Lower lobe of right lung (tissue), 2 donors: ENCODE data around the gene CPO. TPM values are rescaled to one million over a fixed set of nuclear protein-coding genes. Genes with fewer than 3 reads are reported as not detected.

ENCODE experiments used
- ATAC-seq, 2 donors: fragments of 200-7000 bp; cut with Tn5 transposase; one replicate each; pipeline ENCODE4 v1.9.1; 2020 to 2022; ENCODE audit warnings: mild to moderate bottlenecking in 2 of 2, moderate library complexity in 2 of 2
- DNase-seq: peaks from one replicate; pipeline ENCODE4 v3.0.0-alpha.2; 2020
- H3K27ac ChIP-seq: fragments of 200-600 bp; one replicate; pipeline ENCODE4 v1.8.0; 2022
- H3K27me3 ChIP-seq: fragments of 200-600 bp; one replicate; pipeline ENCODE4 v1.8.0; 2022; ENCODE audit warnings: low read depth
- H3K36me3 ChIP-seq: fragments of 200-600 bp; one replicate; pipeline ENCODE4 v1.8.0; 2022; ENCODE audit warnings: mild to moderate bottlenecking
- H3K4me1 ChIP-seq: fragments of 200-600 bp; one replicate; pipeline ENCODE4 v1.8.0; 2022
- H3K4me3 ChIP-seq: fragments of 200-600 bp; one replicate; pipeline ENCODE4 v1.8.0; 2022; ENCODE audit warnings: mild to moderate bottlenecking
- H3K9me3 ChIP-seq: fragments of 200-600 bp; one replicate; pipeline ENCODE4 v1.8.0; 2022
- intact Hi-C: fragments of 100-400 bp; cut with DNase I; formaldehyde crosslinking; loops from one replicate; pipeline ENCODE4 v1.11.0; 2022
- total RNA-seq: library from RNA; stranded (reverse); fragmentation: NEBNext Ultra II Directional; extraction: Animal tissue kit (Norgen Biotek cat#: 25700); gene quantifications from one replicate; pipeline ENCODE4 v1.2.1, GENCODE V29; 2021
- TF ChIP-seq, protein P1 (sequence below): fragments of 200-600 bp; IDR thresholded peaks from one replicate; pipeline ENCODE4 v1.8.0; 2022; ENCODE audit warnings: antibody characterized with exemption, mild to moderate bottlenecking
- donor health status: DM: no; HTN: yes; CAD: no; lungs with severe emphysema.

The CPO gene
- total RNA-seq, 1 donor from 2014 or later: not detected

DNA sequence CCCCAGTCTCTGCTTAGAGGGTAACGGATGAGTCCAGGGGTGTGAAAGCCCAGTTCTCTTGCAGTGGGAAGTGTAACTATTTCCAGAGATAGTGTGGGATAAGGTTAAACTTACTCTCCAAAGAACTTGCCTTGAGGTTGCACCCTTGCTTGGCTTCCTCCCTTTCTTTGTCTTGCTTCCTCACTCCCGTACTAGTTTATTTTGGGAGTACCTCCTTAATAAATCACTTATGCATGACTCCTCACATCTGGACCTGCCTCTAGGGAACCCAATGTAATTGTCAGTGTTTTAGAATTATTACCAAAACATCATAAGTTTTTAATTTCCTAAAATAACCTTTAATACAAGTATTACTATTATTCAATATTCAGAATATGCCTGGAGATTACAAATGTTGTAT is 35.2 kb downstream of the CPO start:
- ATAC-seq (no peak), DNase-seq (no peak)
- Histone ChIP-seq H3K27ac (no peak overlapping the region), H3K27me3 (no peaks in the 10 kb centered on the region), H3K4me1 (no peaks in the 10 kb centered on the region), H3K36me3 (no peaks in the 10 kb centered on the region), H3K9me3 (no peaks in the 10 kb centered on the region), H3K4me3 (no peak overlapping the region)
- intact Hi-C loops: no loop called here
- TF ChIP-seq, protein P1, sequence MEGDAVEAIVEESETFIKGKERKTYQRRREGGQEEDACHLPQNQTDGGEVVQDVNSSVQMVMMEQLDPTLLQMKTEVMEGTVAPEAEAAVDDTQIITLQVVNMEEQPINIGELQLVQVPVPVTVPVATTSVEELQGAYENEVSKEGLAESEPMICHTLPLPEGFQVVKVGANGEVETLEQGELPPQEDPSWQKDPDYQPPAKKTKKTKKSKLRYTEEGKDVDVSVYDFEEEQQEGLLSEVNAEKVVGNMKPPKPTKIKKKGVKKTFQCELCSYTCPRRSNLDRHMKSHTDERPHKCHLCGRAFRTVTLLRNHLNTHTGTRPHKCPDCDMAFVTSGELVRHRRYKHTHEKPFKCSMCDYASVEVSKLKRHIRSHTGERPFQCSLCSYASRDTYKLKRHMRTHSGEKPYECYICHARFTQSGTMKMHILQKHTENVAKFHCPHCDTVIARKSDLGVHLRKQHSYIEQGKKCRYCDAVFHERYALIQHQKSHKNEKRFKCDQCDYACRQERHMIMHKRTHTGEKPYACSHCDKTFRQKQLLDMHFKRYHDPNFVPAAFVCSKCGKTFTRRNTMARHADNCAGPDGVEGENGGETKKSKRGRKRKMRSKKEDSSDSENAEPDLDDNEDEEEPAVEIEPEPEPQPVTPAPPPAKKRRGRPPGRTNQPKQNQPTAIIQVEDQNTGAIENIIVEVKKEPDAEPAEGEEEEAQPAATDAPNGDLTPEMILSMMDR: no peak

GRCh38 chr2:206978746-206979145 is 39.4 kb downstream of the CPO start:
- Histone ChIP-seq H3K27ac (no peak overlapping the region), H3K4me1 (peaks cover 20% of the 10 kb centered on the region), H3K27me3 (no peaks in the 10 kb centered on the region), H3K36me3 (no peaks in the 10 kb centered on the region), H3K4me3 (no peak overlapping the region), H3K9me3 (no peaks in the 10 kb centered on the region)
- intact Hi-C loops: no loop called here
- TF ChIP-seq, protein P1: no peak
- DNase-seq: no peak
- no peak for ATAC-seq

DNA sequence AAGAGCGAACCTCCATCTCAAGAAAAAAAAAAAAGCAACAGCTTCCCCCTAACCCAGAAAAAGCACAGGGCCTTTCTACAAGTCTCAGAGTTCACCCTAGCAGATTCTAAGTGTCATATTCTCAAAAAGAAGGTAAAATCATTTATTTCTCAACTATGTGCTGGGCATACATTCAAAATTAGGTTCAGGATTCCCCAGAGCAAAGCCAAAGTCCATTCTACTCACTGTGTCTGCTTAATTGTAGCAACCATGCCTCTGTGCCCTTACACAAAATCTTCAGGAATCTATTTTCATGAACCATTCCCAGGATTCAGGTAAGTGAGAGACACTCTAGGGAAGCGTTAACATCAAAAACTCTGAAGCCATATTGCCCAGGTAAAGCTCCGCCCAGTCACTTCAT is 40.0 kb downstream of the CPO start:
- Histone ChIP-seq H3K27ac (no peak overlapping the region), H3K9me3 (no peaks in the 10 kb centered on the region), H3K27me3 (no peaks in the 10 kb centered on the region), H3K36me3 (no peaks in the 10 kb centered on the region), H3K4me3 (no peak overlapping the region), H3K4me1 (peaks cover 22% of the 10 kb centered on the region)
- DNase-seq (no peak), ATAC-seq (no peak)
- intact Hi-C loops: no loop called here
- TF ChIP-seq, protein P1: no peak

GRCh38 chr2:206979922-206980321 is 40.6 kb downstream of the CPO start:
- H3K27me3 ChIP-seq: no peaks in the 10 kb centered on the region
- H3K27ac ChIP-seq: no peak overlapping the region
- no peak overlapping the region for H3K4me3 ChIP-seq
- intact Hi-C loops: loop anchor here (5.0 kb wide), 1 partner anchor 492 kb away; no protein-coding TSS in a partner anchor
- no peaks in the 10 kb centered on the region for H3K9me3 ChIP-seq
- TF ChIP-seq, protein P1: no peak
- H3K4me1 ChIP-seq: peaks cover 22% of the 10 kb centered on the region
- ATAC-seq (no peak), DNase-seq (no peak)
- H3K36me3 ChIP-seq: no peaks in the 10 kb centered on the region

GRCh38 chr2:206980413-206980812 is 41.1 kb downstream of the CPO start:
- Histone ChIP-seq H3K4me1 (peaks cover 22% of the 10 kb centered on the region), H3K9me3 (no peaks in the 10 kb centered on the region), H3K27ac (no peak overlapping the region), H3K36me3 (no peaks in the 10 kb centered on the region), H3K27me3 (no peaks in the 10 kb centered on the region), H3K4me3 (no peak overlapping the region)
- TF ChIP-seq, protein P1: no peak
- intact Hi-C loops: loop anchor here (5.0 kb wide), 1 partner anchor 492 kb away; no protein-coding TSS in a partner anchor
- no peak for DNase-seq
- ATAC-seq: no peak
